Cardiac muscle cell (in vitro differentiated cells and primary cell): Measurements from ENCODE around the gene CDK8. TPM values are rescaled to one million over a fixed set of nuclear protein-coding genes. Genes with fewer than 3 reads are reported as not detected.

Experiments used
- DNase-seq, 2 donors: peaks; one replicate each; pipeline versions ENCODE4 v3.0.0 to v3.0.0-alpha.2; 2010 to 2017; ENCODE audit warnings: low read depth in 1 of 2, low spot score in 1 of 2
- H3K27ac ChIP-seq: fragments of 200-600 bp; sonication (generic); 2 replicates; pipeline ENCODE4 v1.5.1; 2016
- H3K27me3 ChIP-seq: fragments of 200-600 bp; sonication (generic); 2 replicates; pipeline ENCODE4 v1.6.0; 2016; ENCODE audit warnings: control low read depth
- H3K36me3 ChIP-seq: fragments of 200-600 bp; sonication (generic); 2 replicates; pipeline ENCODE4 v1.5.1; 2016; ENCODE audit warnings: control low read depth
- H3K4me1 ChIP-seq: fragments of 200-600 bp; sonication (generic); 2 replicates; pipeline ENCODE4 v1.8.1; 2017; ENCODE audit warnings: low read depth, mild to moderate bottlenecking, mixed run types
- H3K4me3 ChIP-seq: fragments of 200-600 bp; sonication (generic); 2 replicates; pipeline ENCODE4 v1.5.1; 2016; ENCODE audit warnings: mild to moderate bottlenecking
- H3K9me3 ChIP-seq: fragments of 200-600 bp; sonication (generic); 2 replicates; pipeline ENCODE4 v1.5.1; 2017; ENCODE audit warnings: low read depth, mild to moderate bottlenecking, control low read depth
- CTCF ChIP-seq: IDR thresholded peaks from 2 replicates; pipeline ENCODE4 v1.5.1; 2012; ENCODE audit warnings: low read depth, mild to moderate bottlenecking, low read length
- polyA plus RNA-seq: library from polyadenylated mRNA; unstranded; fragments of >200 nt; fragmentation: Nextera tagmentation; extraction: Ambion mirVana; gene quantifications from 2 replicates; pipeline ENCODE4 v1.2.1, GENCODE V29; 2016
- total RNA-seq: library from RNA; depleted of rRNA; stranded (reverse); fragments of >200 nt; gene quantifications from 2 replicates; pipeline ENCODE4 v1.2.3, GENCODE V29; 2016

The CDK8 gene
- total RNA-seq: 24.2 and 26.7 TPM in 2 replicates
- polyA plus RNA-seq: 19.8 and 24.1 TPM in 2 replicates

- DNase-seq: peak; percentile 90 to 93
- Histone ChIP-seq H3K9me3 (no peaks in the 10 kb centered on the region), H3K27ac (peak within 1 kb of the TSS; percentile 99)
Measured at GRCh38 chr13:26253787-26254582, at the start of gene CDK8. CDK8 (plus strand) TSS chr13:26254129; CDS start chr13:26254642, 513 bp downstream.

GRCh38 chr13:26208287-26208686 lies 45.6 kb upstream of the CDK8 start:
- Histone ChIP-seq H3K27ac (no peak overlapping the region), H3K9me3 (no peaks in the 10 kb centered on the region), H3K36me3 (peaks cover 20% of the 10 kb centered on the region), H3K27me3 (no peaks in the 10 kb centered on the region), H3K4me1 (no peaks in the 10 kb centered on the region), H3K4me3 (no peak overlapping the region)
- no peak for TF ChIP-seq CTCF
- DNase-seq: no peak

More at GRCh38 chr13:26253787-26254582, at the start of gene CDK8:
- no peak for TF ChIP-seq CTCF
- Histone ChIP-seq H3K4me1 (peaks cover 18% of the 10 kb centered on the region), H3K4me3 (peak within 1 kb of the TSS; percentile 95), H3K36me3 (no peaks in the 10 kb centered on the region), H3K27me3 (no peaks in the 10 kb centered on the region)

- Histone ChIP-seq H3K9me3 (no peaks in the 10 kb centered on the region), H3K27ac (no peak overlapping the region), H3K4me3 (no peak overlapping the region), H3K4me1 (no peaks in the 10 kb centered on the region), H3K36me3 (peaks cover 64% of the 10 kb centered on the region), H3K27me3 (no peaks in the 10 kb centered on the region)
- DNase-seq: no peak
- no peak for TF ChIP-seq CTCF
Measured at GRCh38 chr13:26213345-26213744, 40.6 kb upstream of the CDK8 start.

- TF ChIP-seq CTCF: no peak
- Histone ChIP-seq H3K4me1 (no peaks in the 10 kb centered on the region), H3K4me3 (no peak overlapping the region), H3K9me3 (no peaks in the 10 kb centered on the region), H3K36me3 (peaks cover 68% of the 10 kb centered on the region), H3K27ac (no peak overlapping the region), H3K27me3 (no peaks in the 10 kb centered on the region)
- no peak for DNase-seq
Measured at GRCh38 chr13:26213982-26214381, 39.9 kb upstream of the CDK8 start.

GRCh38 chr13:26216042-26216441 lies 37.9 kb upstream of the CDK8 start:
- Histone ChIP-seq H3K9me3 (no peaks in the 10 kb centered on the region), H3K4me3 (no peak overlapping the region), H3K27me3 (no peaks in the 10 kb centered on the region), H3K36me3 (peaks cover 72% of the 10 kb centered on the region), H3K4me1 (peaks cover 7% of the 10 kb centered on the region), H3K27ac (no peak overlapping the region)
- no peak for TF ChIP-seq CTCF
- DNase-seq: no peak
